ENCODE measurements around the gene PCDHA9. TPM values are rescaled to one million over a fixed set of nuclear protein-coding genes. Genes with fewer than 3 reads are reported as not detected.
"Not testable (repeated sequence)": the region's sequence is repeated elsewhere in the genome, so short reads cannot be mapped to it uniquely, and the experiment has no call there.

PCDHA9 gene
- polyA plus RNA-seq, 1 donor: 0.24 TPM

DNA sequence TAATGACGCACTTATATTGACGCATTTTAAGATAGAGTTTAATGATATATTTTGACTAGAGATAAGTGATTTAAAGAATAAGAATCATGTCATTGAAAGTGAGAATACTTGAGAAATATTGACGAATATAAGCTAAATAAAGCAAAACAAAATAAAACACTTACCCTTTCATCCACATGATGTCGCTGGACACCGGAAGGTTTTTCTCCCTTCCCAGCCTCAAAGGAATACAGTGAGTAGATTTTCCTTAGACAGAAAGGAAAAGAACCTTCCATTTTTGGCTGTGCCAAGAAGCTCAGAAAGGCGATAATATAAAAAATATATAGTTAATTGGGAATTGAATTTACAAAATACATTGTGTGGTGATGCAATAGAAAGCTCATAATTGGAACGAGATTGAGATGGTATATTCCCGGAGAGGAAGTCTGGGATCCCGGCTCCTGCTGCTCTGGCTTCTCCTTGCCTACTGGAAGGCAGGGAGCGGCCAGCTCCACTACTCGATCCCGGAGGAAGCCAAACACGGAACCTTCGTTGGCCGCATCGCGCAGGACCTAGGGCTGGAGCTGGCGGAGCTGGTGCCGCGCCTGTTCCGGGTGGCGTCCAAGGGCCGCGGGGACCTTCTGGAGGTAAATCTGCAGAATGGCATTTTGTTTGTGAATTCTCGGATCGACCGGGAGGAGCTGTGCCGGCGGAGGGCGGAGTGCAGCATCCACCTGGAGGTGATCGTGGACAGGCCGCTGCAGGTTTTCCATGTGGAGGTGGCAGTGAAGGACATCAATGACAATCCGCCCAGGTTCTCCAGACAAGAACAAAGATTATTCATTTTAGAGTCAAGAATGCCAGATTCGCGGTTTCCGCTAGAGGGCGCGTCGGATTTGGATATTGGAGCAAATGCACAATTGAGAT is 26.6 kb upstream of the PCDHA9 start, which contains the start of gene PCDHA5:
PCDHA5 (plus strand) TSS at position 239 of the 906 bp plus-strand sequence.
- Histone ChIP-seq H3K4me1 (ENCODE audit: control insufficient read depth, insufficient read depth, low read length) (no peaks in the 10 kb centered on the region), H3K27ac (ENCODE audit: low read length) (no peak within 1 kb of the TSS), H3K36me3 (ENCODE audit: control insufficient read depth, insufficient read depth, low read length) (no peaks in the 10 kb centered on the region), H3K9me3 (ENCODE audit: control insufficient read depth, low read depth, low read length) (peaks cover 25% of the 10 kb centered on the region), H3K27me3 (ENCODE audit: control insufficient read depth, insufficient read depth, low read length) (no peaks in the 10 kb centered on the region), H3K4me3 (ENCODE audit: low read length) (no peak within 1 kb of the TSS)
- WGBS (ENCODE audit: insufficient coverage, low lambda C conversion rate): 35% methylated on average over 6 of the region's 39 CpGs
- no peak for DNase-seq

DNA sequence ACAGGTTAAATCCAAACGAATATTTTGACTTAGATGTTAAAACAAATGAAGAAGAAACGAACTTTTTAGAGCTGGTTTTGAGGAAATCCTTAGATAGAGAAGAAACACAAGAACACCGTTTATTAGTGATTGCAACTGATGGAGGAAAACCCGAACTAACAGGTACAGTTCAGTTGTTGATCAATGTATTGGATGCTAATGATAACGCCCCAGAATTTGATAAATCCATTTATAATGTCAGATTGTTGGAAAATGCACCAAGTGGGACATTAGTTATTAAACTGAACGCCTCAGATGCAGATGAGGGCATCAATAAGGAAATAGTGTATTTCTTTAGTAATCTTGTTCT is 25.9 kb upstream of the PCDHA9 start:
- Histone ChIP-seq H3K27me3 (ENCODE audit: control insufficient read depth, insufficient read depth, low read length) (no peaks in the 10 kb centered on the region), H3K4me1 (ENCODE audit: control insufficient read depth, insufficient read depth, low read length) (no peaks in the 10 kb centered on the region), H3K27ac (ENCODE audit: low read length) (no peak overlapping the region), H3K4me3 (ENCODE audit: low read length) (no peak overlapping the region), H3K36me3 (ENCODE audit: control insufficient read depth, insufficient read depth, low read length) (no peaks in the 10 kb centered on the region), H3K9me3 (ENCODE audit: control insufficient read depth, low read depth, low read length) (peaks cover 25% of the 10 kb centered on the region)
- no peak for DNase-seq
- WGBS (ENCODE audit: insufficient coverage, low lambda C conversion rate): 31% methylated on average over 5 of the region's 6 CpGs

DNA sequence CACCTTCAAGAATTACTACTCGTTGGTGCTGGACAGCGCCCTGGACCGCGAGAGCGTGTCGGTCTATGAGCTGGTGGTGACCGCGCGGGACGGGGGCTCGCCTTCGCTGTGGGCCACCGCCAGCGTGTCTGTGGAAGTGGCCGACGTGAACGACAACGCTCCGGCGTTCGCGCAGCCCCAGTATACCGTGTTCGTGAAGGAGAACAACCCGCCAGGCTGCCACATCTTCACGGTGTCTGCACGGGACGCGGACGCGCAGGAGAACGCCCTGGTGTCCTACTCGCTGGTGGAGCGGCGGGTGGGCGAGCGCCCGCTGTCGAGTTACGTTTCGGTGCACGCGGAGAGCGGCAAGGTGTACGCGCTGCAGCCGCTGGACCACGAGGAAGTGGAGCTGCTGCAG is 25.2 kb upstream of the PCDHA9 start:
- DNase-seq; H3K4me3 ChIP-seq (ENCODE audit: low read length); H3K27ac ChIP-seq (ENCODE audit: low read length); H3K27me3 ChIP-seq (ENCODE audit: control insufficient read depth, insufficient read depth, low read length); H3K4me1 ChIP-seq (ENCODE audit: control insufficient read depth, insufficient read depth, low read length); H3K36me3 ChIP-seq (ENCODE audit: control insufficient read depth, insufficient read depth, low read length): not testable (repeated sequence)
- no CpG with 5 or more reads among the region's 48 CpGs for WGBS (ENCODE audit: insufficient coverage, low lambda C conversion rate)
- H3K9me3 ChIP-seq (ENCODE audit: control insufficient read depth, low read depth, low read length): peaks cover 26% of the 10 kb centered on the region

DNA sequence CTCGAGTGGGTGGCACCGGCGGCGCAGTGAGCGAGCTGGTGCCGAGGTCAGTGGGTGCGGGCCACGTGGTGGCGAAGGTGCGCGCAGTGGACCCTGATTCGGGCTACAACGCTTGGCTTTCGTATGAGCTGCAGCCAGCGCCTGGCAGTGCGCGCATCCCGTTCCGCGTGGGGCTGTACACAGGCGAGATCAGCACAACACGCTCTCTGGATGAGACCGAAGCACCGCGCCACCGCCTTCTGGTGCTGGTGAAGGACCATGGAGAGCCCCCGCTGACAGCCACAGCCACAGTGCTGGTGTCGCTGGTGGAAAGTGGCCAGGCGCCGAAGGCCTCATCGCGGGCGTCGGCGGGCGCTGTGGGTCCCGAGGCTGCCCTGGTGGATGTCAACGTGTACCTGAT is 24.7 kb upstream of the PCDHA9 start:
- Histone ChIP-seq H3K4me3 (ENCODE audit: low read length) (no peak overlapping the region), H3K36me3 (ENCODE audit: control insufficient read depth, insufficient read depth, low read length) (no peaks in the 10 kb centered on the region), H3K9me3 (ENCODE audit: control insufficient read depth, low read depth, low read length) (peaks cover 30% of the 10 kb centered on the region), H3K4me1 (ENCODE audit: control insufficient read depth, insufficient read depth, low read length) (no peaks in the 10 kb centered on the region), H3K27ac (ENCODE audit: low read length) (no peak overlapping the region), H3K27me3 (ENCODE audit: control insufficient read depth, insufficient read depth, low read length) (peaks cover 3% of the 10 kb centered on the region)
- WGBS (ENCODE audit: insufficient coverage, low lambda C conversion rate): no CpG with 5 or more reads among the region's 38 CpGs
- DNase-seq: no peak

DNA sequence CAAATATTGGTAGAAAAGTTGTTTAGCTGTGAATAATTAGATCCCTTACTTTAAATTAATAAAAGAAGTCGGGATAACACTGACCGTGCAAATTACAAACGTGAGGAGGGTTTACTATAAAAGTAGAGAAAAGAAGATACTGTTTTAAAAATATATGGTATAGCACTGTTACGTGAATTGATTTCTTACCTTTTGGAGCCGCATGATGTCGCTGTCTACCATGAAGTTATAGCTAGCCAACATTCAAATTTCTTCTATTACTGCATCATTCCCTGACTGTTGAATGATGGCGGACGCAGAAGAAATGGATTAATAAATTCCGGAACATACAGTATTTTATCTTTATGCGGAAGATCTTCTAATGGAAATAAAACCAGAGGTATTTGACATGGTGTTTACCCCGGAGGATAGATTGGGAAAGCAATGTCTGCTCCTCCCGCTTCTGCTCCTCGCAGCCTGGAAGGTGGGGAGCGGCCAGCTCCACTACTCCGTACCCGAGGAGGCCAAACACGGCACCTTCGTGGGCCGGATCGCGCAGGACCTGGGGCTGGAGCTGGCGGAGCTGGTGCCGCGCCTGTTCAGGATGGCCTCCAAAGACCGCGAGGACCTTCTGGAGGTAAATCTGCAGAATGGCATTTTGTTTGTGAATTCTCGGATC is 20.3 kb upstream of the PCDHA9 start, which contains the start of gene PCDHA6:
PCDHA6 (plus strand) TSS at position 257 of the 658 bp plus-strand sequence; CDS start at position 389, 132 bp downstream.
- H3K27ac ChIP-seq (ENCODE audit: low read length): no peak within 1 kb of the TSS
- no peaks in the 10 kb centered on the region for H3K36me3 ChIP-seq (ENCODE audit: control insufficient read depth, insufficient read depth, low read length)
- peaks cover 3% of the 10 kb centered on the region for H3K27me3 ChIP-seq (ENCODE audit: control insufficient read depth, insufficient read depth, low read length)
- H3K4me3 ChIP-seq (ENCODE audit: low read length): no peak within 1 kb of the TSS
- H3K4me1 ChIP-seq (ENCODE audit: control insufficient read depth, insufficient read depth, low read length): no peaks in the 10 kb centered on the region
- no peak for DNase-seq
- 10% methylated on average over 3 of the region's 27 CpGs for WGBS (ENCODE audit: insufficient coverage, low lambda C conversion rate)
- peaks cover 36% of the 10 kb centered on the region for H3K9me3 ChIP-seq (ENCODE audit: control insufficient read depth, low read depth, low read length)

DNA sequence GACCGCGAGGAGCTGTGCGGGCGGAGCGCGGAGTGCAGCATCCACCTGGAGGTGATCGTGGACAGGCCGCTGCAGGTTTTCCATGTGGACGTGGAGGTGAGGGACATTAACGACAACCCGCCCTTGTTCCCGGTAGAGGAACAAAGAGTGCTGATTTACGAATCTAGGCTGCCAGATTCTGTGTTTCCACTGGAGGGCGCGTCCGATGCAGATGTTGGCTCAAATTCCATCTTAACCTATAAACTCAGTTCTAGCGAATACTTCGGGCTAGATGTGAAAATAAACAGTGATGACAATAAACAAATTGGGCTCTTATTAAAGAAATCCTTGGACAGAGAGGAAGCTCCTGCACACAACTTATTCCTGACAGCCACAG is 19.8 kb upstream of the PCDHA9 start:
- H3K4me3 ChIP-seq (ENCODE audit: low read length): no peak overlapping the region
- H3K4me1 ChIP-seq (ENCODE audit: control insufficient read depth, insufficient read depth, low read length): no peaks in the 10 kb centered on the region
- H3K36me3 ChIP-seq (ENCODE audit: control insufficient read depth, insufficient read depth, low read length): no peaks in the 10 kb centered on the region
- H3K9me3 ChIP-seq (ENCODE audit: control insufficient read depth, low read depth, low read length): peaks cover 31% of the 10 kb centered on the region
- DNase-seq: no peak
- no CpG with 5 or more reads among the region's 18 CpGs for WGBS (ENCODE audit: insufficient coverage, low lambda C conversion rate)
- H3K27ac ChIP-seq (ENCODE audit: low read length): no peak overlapping the region
- peaks cover 3% of the 10 kb centered on the region for H3K27me3 ChIP-seq (ENCODE audit: control insufficient read depth, insufficient read depth, low read length)

DNA sequence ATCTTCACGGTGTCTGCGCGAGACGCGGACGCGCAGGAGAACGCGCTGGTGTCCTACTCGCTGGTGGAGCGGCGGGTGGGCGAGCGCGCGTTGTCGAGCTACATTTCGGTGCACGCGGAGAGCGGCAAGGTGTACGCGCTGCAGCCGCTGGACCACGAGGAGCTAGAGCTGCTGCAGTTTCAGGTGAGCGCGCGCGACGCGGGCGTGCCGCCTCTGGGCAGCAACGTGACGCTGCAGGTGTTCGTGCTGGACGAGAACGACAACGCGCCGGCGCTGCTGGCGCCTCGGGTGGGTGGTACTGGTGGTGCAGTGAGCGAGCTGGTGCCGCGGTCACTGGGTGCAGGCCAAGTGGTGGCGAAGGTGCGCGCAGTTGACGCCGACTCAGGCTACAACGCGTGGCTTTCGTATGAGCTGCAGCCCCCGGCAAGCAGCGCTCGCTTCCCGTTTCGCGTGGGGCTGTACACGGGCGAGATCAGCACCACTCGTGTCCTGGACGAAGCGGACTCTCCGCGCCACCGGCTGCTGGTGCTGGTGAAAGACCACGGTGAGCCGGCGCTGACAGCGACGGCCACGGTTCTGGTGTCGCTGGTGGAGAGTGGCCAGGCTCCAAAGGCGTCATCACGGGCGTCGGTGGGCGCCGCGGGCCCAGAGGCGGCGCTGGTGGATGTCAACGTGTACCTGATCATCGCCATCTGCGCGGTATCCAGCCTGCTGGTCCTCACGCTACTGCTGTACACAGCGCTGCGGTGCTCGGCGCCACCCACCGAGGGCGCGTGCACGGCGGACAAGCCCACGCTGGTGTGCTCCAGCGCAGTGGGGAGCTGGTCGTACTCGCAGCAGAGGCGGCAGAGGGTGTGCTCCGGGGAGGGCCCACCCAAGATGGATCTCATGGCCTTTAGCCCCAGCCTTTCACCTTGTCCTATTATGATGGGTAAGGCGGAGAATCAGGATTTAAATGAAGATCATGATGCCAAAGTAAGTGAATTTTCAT is 18.4 kb upstream of the PCDHA9 start:
- not testable (repeated sequence) for H3K36me3 ChIP-seq (ENCODE audit: control insufficient read depth, insufficient read depth, low read length); H3K27me3 ChIP-seq (ENCODE audit: control insufficient read depth, insufficient read depth, low read length); H3K4me3 ChIP-seq (ENCODE audit: low read length); H3K27ac ChIP-seq (ENCODE audit: low read length); H3K4me1 ChIP-seq (ENCODE audit: control insufficient read depth, insufficient read depth, low read length)
- H3K9me3 ChIP-seq (ENCODE audit: control insufficient read depth, low read depth, low read length): peaks cover 25% of the 10 kb centered on the region
- DNase-seq: peak in 1 of 2 donors; percentile 3
- no CpG with 5 or more reads among the region's 106 CpGs for WGBS (ENCODE audit: insufficient coverage, low lambda C conversion rate)

DNA sequence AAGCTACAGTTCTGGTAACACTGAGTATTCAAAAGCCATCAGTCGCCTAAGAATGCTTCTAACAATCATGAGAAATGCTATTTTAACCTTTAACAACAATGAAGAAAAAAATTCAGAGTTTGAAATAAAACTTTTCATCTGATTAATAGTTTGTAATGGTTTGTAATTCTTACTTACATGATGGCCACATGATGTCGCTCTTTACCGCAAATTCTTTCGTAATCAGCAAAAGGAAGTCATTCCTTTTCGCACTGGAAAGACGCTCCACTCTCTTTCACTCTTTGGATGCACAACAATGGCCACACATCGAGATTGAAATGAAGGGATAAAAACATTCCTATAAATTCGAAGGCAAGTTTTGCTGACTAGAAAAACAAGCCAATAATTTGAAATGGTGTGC is 14.2 kb upstream of the PCDHA9 start, which contains the start of gene PCDHA7:
PCDHA7 (plus strand) TSS at position 277 of the 400 bp plus-strand sequence; CDS start at position 392, 115 bp downstream.
- WGBS (ENCODE audit: insufficient coverage, low lambda C conversion rate): 12% methylated on average over 3 of the region's 8 CpGs
- Histone ChIP-seq H3K27ac (ENCODE audit: low read length) (no peak within 1 kb of the TSS), H3K4me3 (ENCODE audit: low read length) (no peak within 1 kb of the TSS), H3K27me3 (ENCODE audit: control insufficient read depth, insufficient read depth, low read length) (peaks cover 3% of the 10 kb centered on the region), H3K4me1 (ENCODE audit: control insufficient read depth, insufficient read depth, low read length) (no peaks in the 10 kb centered on the region), H3K36me3 (ENCODE audit: control insufficient read depth, insufficient read depth, low read length) (no peaks in the 10 kb centered on the region), H3K9me3 (ENCODE audit: control insufficient read depth, low read depth, low read length) (peaks cover 32% of the 10 kb centered on the region)
- no peak for DNase-seq

DNA sequence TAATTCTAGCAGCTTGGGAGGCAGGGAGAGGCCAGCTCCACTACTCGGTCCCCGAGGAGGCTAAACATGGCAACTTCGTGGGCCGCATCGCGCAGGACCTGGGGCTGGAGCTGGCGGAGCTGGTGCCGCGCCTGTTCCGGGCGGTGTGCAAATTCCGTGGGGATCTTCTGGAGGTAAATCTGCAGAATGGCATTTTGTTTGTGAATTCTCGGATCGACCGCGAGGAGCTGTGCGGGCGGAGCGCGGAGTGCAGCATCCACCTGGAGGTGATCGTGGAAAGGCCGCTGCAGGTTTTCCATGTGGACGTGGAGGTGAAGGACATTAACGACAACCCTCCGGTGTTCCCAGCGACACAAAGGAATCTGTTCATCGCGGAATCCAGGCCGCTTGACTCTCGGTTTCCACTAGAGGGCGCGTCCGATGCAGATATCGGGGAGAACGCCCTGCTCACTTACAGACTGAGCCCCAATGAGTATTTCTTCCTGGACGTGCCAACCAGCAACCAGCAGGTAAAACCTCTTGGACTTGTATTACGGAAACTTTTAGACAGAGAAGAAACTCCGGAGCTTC is 13.7 kb upstream of the PCDHA9 start:
- not testable (repeated sequence) for H3K27me3 ChIP-seq (ENCODE audit: control insufficient read depth, insufficient read depth, low read length); H3K4me3 ChIP-seq (ENCODE audit: low read length); DNase-seq; H3K36me3 ChIP-seq (ENCODE audit: control insufficient read depth, insufficient read depth, low read length); H3K4me1 ChIP-seq (ENCODE audit: control insufficient read depth, insufficient read depth, low read length); H3K27ac ChIP-seq (ENCODE audit: low read length)
- peaks cover 26% of the 10 kb centered on the region for H3K9me3 ChIP-seq (ENCODE audit: control insufficient read depth, low read depth, low read length)
- WGBS (ENCODE audit: insufficient coverage, low lambda C conversion rate): no CpG with 5 or more reads among the region's 38 CpGs

Measured in large intestine (tissue), 3 donors.